Measurements from ENCODE around the gene PRKAR1B. TPM values are rescaled to one million over a fixed set of nuclear protein-coding genes. Genes with fewer than 3 reads are reported as not detected.
A peak's percentile ranks its signal among the peaks of the same experiment; 100 is the strongest.

Gene PRKAR1B
- total and polyA plus RNA-seq, 10 of the 15 experiments (the other 5 are each of a cell fraction or from before 2014, with no cell fraction given): 1.4 to 45.6 (median 19.3) TPM

- Histone ChIP-seq H3K36me3 (ENCODE audit: control insufficient read depth in 2 of 2, insufficient read depth in 2 of 2, low read length in 1 of 2) (no peaks in the 10 kb centered on the region), H3K4me1 (ENCODE audit: control insufficient read depth, insufficient read depth, low read length) (no peaks in the 10 kb centered on the region; the same call in 1 of the 2 replicates), H3K4me2 (ENCODE audit: control insufficient read depth, insufficient read depth) (no peak overlapping the region), H3K27ac (ENCODE audit: control insufficient read depth, insufficient read depth) (no peak overlapping the region), H3K4me3 (no peak overlapping the region), H4K20me1 (ENCODE audit: control insufficient read depth, insufficient read depth) (no peaks in the 10 kb centered on the region), H3K27me3 (replicated peaks in 1 of 2; ENCODE audit: control insufficient read depth in 2 of 2, insufficient read depth in 2 of 2, low read length in 1 of 2) (no peaks in the 10 kb centered on the region), H3K9me3 (replicated peaks; ENCODE audit: control insufficient read depth, insufficient read depth, low read length) (no peaks in the 10 kb centered on the region), H3K9ac (ENCODE audit: control insufficient read depth, insufficient read depth, low read length) (no peak overlapping the region), H3K79me2 (ENCODE audit: control insufficient read depth, insufficient read depth, low read length) (no peaks in the 10 kb centered on the region), H2AFZ (ENCODE audit: control insufficient read depth, low read depth, low read length) (no peak overlapping the region)
- BruUV-seq (replicated peaks): no TSS peak
- intact Hi-C loops (cut with micrococcal nuclease; ENCODE audit: unreplicated experiment) (no loop called here), in situ Hi-C loops (cut with MboI) (no loop called here)
- DNase-seq (ENCODE audit: low read depth, low spot score): no peak
- TF ChIP-seq ZNF687 (IDR thresholded peaks at IDR 0.05) (no peak), ZNF24 (IDR thresholded peaks at IDR 0.05) (peak; percentile 89)
- no peak; the same call in 2 of the 3 replicates for ATAC-seq
- RAD21 ChIA-PET (ENCODE audit: unreplicated experiment): no interaction called here
- no peak for FAIRE-seq
- 31% methylated on average over 18 of the region's 18 CpGs for WGBS (ENCODE audit: insufficient coverage, insufficient replicate concordance, low lambda C conversion rate, missing lambda C conversion rate)
- SMC1A ChIA-PET (ENCODE audit: uncharacterized antibody, unreplicated experiment): interaction anchor here (1.3 kb wide), 1 partner anchor 11 kb away, joined by 3 read pairs; no protein-coding TSS in a partner anchor
- POLR2A ChIA-PET: no interaction called here
- CTCF ChIA-PET: no interaction called here
Observed at GRCh38 chr7:543501-544337, 183.4 kb downstream of the PRKAR1B start.

All from GM12878 (cell line).